ENCODE data around the gene FLT4.

DNA sequence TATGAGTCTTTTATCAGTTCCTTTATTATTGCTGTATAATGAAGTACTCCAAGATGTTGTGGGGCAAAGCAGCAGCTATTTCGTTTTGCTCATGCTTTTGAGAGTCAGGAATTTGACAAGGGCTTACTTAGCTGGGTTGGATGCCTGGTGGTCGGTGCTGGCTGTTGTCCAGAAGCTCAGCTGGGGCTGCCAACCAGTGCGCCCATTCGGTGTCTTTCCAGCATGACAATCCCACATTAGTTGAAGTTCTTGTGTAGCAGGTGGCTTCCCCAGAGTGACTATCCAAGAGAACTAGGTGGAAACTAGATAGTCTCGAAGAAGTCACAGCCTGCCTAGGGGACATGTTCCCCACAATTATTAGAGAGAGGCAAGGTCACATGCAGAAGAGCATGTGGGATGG is 3.4 kb upstream of the FLT4 start:
- TF ChIP-seq, protein P1, sequence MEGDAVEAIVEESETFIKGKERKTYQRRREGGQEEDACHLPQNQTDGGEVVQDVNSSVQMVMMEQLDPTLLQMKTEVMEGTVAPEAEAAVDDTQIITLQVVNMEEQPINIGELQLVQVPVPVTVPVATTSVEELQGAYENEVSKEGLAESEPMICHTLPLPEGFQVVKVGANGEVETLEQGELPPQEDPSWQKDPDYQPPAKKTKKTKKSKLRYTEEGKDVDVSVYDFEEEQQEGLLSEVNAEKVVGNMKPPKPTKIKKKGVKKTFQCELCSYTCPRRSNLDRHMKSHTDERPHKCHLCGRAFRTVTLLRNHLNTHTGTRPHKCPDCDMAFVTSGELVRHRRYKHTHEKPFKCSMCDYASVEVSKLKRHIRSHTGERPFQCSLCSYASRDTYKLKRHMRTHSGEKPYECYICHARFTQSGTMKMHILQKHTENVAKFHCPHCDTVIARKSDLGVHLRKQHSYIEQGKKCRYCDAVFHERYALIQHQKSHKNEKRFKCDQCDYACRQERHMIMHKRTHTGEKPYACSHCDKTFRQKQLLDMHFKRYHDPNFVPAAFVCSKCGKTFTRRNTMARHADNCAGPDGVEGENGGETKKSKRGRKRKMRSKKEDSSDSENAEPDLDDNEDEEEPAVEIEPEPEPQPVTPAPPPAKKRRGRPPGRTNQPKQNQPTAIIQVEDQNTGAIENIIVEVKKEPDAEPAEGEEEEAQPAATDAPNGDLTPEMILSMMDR (IDR thresholded peaks at IDR 0.05; ENCODE audit: poor library complexity, severe bottlenecking): no peak
- TF ChIP-seq POLR2AphosphoS5 (IDR thresholded peaks at IDR 0.05) (no peak), SMC3 (conservative IDR thresholded peaks at IDR 0.05; ENCODE audit: poor library complexity) (no peak), EP300 (conservative IDR thresholded peaks at IDR 0.05; ENCODE audit: poor library complexity, severe bottlenecking) (no peak), EZH2 (IDR thresholded peaks at IDR 0.05; ENCODE audit: borderline replicate concordance, insufficient read depth, low read length, poor library complexity, severe bottlenecking) (no peak)
- TF ChIP-seq, protein P2, sequence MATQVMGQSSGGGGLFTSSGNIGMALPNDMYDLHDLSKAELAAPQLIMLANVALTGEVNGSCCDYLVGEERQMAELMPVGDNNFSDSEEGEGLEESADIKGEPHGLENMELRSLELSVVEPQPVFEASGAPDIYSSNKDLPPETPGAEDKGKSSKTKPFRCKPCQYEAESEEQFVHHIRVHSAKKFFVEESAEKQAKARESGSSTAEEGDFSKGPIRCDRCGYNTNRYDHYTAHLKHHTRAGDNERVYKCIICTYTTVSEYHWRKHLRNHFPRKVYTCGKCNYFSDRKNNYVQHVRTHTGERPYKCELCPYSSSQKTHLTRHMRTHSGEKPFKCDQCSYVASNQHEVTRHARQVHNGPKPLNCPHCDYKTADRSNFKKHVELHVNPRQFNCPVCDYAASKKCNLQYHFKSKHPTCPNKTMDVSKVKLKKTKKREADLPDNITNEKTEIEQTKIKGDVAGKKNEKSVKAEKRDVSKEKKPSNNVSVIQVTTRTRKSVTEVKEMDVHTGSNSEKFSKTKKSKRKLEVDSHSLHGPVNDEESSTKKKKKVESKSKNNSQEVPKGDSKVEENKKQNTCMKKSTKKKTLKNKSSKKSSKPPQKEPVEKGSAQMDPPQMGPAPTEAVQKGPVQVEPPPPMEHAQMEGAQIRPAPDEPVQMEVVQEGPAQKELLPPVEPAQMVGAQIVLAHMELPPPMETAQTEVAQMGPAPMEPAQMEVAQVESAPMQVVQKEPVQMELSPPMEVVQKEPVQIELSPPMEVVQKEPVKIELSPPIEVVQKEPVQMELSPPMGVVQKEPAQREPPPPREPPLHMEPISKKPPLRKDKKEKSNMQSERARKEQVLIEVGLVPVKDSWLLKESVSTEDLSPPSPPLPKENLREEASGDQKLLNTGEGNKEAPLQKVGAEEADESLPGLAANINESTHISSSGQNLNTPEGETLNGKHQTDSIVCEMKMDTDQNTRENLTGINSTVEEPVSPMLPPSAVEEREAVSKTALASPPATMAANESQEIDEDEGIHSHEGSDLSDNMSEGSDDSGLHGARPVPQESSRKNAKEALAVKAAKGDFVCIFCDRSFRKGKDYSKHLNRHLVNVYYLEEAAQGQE (IDR thresholded peaks at IDR 0.05; ENCODE audit: borderline replicate concordance): no peak
